Urinary bladder (tissue), 4 donors: ENCODE measurements around the gene IP6K1. TPM values are rescaled to one million over a fixed set of nuclear protein-coding genes. Genes with fewer than 3 reads are reported as not detected.
"Not testable (repeated sequence)": the region's sequence is repeated elsewhere in the genome, so short reads cannot be mapped to it uniquely, and the experiment has no call there.

Experiments used
- DNase-seq: peaks from one replicate; pipeline ENCODE4 v3.0.0-alpha.2; 2015; ENCODE audit errors: extremely low spot score
- H3K27ac ChIP-seq: one replicate; pipeline ENCODE4 v1.5.1; 2013; ENCODE audit warnings: low read depth, mild to moderate bottlenecking, moderate library complexity
- H3K36me3 ChIP-seq: one replicate; pipeline ENCODE4 v1.6.1; 2013; ENCODE audit warnings: mild to moderate bottlenecking, moderate library complexity; ENCODE audit not compliant: insufficient read depth
- H3K4me1 ChIP-seq: one replicate; pipeline ENCODE4 v1.6.1; 2013; ENCODE audit warnings: mild to moderate bottlenecking, moderate library complexity; ENCODE audit not compliant: insufficient read depth
- H3K4me3 ChIP-seq: one replicate; pipeline ENCODE4 v1.5.1; 2013; ENCODE audit warnings: low read depth, low read length
- WGBS: extraction: QIAGEN DNeasy Blood & Tissue Kit; methylation state at CpG from one replicate; pipeline ENCODE4 v1.1.7; 2013; 5-methylcytosine and 5-hydroxymethylcytosine counted together
- polyA plus RNA-seq: library from polyadenylated mRNA; stranded (reverse); fragments of 200-250 nt; gene quantifications from one replicate; pipeline ENCODE4 v1.2.3, GENCODE V29; 2013
- total RNA-seq: library from RNA; depleted of rRNA; stranded (reverse); fragments of >200 nt; gene quantifications from one replicate; pipeline ENCODE4 v1.2.3, GENCODE V29; 2014
- donor health status: healthy with polysubstance abuse.
- donor health status: healthy.

The IP6K1 gene
- total and polyA plus RNA-seq, 2 donors = 31.0 to 31.6 TPM

DNA sequence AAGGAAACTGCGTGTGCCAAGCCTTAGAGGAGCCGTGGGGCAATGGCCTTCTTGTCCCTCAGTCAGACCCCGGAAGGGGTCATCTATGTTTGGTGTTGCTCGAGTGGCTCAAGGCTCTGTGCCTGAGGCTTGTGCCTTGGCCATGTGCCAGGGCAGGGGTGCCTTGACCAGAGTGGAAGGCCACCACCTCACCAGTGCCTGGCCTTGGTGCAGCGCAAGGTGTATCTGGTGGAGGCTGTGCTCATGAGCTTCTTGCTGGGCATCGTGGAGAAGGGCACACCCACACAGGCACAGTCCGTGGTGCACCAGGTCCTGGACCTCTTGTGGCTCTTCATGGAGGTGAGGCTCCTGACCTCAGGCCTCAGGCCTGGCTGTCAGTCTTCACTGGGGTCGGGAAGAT lies 86.3 kb downstream of the IP6K1 start:
- WGBS = 81% methylated on average over 8 of the region's 8 CpGs
- no peak for DNase-seq
- Histone ChIP-seq H3K4me1 (no peaks in the 10 kb centered on the region), H3K27ac (no peak overlapping the region), H3K4me3 (no peak overlapping the region), H3K36me3 (no peaks in the 10 kb centered on the region)

DNA sequence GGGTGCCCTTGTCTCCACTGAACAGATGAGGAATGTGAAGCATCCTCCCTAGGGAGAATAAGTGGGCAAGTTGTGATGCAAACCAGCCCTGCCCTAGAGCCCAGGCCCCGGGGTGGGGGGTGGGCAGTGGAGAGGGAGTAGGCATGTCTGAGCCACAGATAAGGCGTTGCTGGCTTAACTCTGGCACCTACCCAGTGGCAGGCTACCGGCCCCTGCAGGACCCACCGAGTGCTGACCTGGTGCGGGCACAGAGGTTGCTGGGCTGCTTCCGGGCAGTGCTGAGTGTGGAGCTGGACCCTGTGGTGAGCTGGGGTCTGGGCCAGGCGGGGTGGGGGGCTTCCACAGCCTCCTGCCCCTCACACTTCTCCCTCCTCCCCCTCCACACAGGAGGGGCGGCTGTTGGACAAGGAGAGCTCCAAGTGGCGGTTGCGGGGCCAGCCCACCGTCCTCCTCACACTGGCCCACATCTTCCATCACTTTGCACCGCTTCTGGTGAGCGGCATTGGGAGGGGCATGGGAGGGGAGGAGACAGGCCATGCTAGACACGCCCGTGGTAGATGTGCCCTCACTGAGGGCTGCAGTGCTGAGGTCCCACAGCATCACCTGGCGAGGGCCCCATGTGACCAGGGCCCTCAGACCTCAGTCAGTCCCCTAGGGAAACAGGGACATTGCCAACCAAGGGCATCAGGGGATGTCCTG lies 86.9 kb downstream of the IP6K1 start:
- Histone ChIP-seq H3K4me1 (no peaks in the 10 kb centered on the region), H3K4me3 (no peak overlapping the region), H3K27ac (no peak overlapping the region), H3K36me3 (no peaks in the 10 kb centered on the region)
- DNase-seq = no peak
- 90% methylated on average over 16 of the region's 16 CpGs for WGBS

DNA sequence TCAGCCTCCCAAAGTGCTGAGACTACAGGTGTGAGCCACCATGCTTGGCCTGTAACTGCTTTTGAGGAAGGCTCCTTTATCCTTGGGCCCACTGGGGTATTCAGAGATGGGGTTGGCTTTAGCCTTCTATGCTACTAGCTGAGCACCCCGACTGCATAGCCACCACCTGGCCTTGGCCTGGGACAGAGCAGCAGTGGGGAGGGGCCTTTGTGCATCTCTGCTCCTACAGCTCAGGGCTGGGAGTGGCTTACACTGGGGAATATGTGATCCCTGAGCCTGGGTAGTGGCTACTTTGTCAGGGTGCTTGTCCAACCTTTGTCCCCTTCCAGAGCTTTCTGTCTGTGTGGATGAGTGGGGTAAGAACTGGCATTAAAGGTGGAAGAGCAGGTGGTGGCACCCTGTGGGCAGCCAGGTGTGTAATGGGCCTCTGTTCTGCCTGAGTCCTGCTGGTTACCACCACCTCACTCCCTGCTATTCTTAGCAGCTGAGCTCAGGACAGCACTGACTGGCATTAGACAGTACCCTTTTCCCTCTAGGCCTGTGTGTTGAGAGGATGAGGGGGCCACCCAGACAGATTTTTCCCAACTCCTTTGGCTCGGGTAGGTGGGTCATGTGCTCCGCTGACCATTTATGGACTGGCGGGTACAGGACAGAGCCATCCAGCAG lies 90.9 kb downstream of the IP6K1 start:
- DNase-seq = not testable (repeated sequence)

DNA sequence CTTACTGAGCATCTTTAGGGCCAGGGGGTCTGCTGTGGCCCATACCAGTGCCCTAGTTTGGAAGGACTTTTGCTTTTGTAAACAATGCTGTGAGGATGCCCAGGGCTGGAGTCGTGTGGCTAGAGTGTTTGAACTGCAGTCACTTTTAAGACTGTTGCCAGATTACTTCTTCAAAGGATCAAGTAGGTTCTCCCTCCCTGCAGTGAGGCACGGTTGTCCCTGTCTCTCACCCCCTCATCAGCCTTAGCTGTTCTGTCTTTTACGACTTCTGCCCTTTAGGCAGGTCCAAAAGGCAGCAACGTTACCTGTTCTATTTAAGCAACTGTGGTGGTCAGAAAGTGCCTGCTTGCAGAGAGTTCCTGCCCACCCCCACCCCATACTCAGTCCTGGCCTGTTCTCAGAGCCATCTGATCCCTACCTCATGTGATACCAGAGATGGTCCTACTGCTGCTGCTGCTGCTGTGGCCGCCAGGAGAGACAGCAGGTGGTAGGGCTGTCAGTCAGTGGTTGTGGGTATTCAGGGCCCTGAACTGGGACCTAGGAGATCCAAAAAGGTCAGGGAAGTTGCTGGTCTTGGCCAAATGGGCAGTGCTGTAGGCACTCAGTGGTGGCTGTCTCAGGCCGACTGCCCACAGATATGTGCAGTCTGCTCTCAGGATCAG lies 91.8 kb downstream of the IP6K1 start:
- H3K36me3 ChIP-seq, DNase-seq: not testable (repeated sequence)
- WGBS = 41% methylated on average over 6 of the region's 6 CpGs

More for the DNA sequence above, 90.9 kb downstream of the IP6K1 start:
- not testable (repeated sequence) for H3K4me3 ChIP-seq, H3K36me3 ChIP-seq, H3K27ac ChIP-seq, H3K4me1 ChIP-seq
- 83% methylated on average over 4 of the region's 4 CpGs for WGBS

DNA sequence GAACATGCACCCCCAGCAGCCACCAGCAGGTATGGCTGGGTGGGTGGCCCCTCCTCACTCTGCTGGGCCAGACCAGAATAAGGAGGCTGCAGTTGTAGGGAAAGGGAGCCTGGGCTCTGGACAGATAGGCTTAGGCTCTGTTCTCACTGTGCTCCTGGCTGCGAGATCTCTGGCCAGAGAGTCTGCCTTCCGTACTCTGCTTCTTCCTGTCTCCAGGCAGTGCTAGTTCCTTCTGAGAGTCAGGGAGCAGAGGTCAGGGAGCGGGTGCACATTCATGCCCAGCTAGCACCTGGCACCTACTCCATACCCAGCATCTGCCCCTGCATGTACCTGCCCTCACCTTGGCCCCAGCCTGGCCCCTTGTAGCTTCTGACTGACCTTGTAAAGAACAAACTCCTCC lies 94.9 kb downstream of the IP6K1 start:
- DNase-seq, H3K27ac ChIP-seq, H3K36me3 ChIP-seq, H3K4me1 ChIP-seq, H3K4me3 ChIP-seq: not testable (repeated sequence)
- WGBS = 88% methylated on average over 3 of the region's 3 CpGs

More for the DNA sequence above, 91.8 kb downstream of the IP6K1 start:
- not testable (repeated sequence) for H3K27ac ChIP-seq, H3K4me3 ChIP-seq, H3K4me1 ChIP-seq

DNA sequence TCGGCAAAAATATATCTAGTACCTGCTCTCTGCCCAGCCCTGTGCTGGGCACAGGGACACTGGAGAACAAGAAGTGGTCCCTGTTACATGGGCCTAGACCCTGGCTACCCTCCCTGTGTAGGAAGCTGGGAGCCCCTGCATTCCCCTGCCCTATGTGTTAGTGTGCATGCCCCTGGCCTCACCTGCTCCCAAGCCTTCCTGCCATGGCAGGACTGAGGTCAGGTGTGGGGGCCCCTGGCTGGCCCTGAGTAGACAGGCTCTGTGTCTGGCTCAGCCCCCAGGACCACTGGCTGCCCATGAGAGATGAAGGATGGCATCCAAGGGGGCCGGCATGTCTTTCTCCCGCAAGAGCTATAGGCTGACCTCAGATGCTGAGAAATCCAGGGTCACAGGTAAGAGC lies 95.5 kb downstream of the IP6K1 start:
- not testable (repeated sequence) for H3K4me1 ChIP-seq, H3K4me3 ChIP-seq, DNase-seq, H3K27ac ChIP-seq, H3K36me3 ChIP-seq
- 97% methylated on average over 3 of the region's 3 CpGs for WGBS

DNA sequence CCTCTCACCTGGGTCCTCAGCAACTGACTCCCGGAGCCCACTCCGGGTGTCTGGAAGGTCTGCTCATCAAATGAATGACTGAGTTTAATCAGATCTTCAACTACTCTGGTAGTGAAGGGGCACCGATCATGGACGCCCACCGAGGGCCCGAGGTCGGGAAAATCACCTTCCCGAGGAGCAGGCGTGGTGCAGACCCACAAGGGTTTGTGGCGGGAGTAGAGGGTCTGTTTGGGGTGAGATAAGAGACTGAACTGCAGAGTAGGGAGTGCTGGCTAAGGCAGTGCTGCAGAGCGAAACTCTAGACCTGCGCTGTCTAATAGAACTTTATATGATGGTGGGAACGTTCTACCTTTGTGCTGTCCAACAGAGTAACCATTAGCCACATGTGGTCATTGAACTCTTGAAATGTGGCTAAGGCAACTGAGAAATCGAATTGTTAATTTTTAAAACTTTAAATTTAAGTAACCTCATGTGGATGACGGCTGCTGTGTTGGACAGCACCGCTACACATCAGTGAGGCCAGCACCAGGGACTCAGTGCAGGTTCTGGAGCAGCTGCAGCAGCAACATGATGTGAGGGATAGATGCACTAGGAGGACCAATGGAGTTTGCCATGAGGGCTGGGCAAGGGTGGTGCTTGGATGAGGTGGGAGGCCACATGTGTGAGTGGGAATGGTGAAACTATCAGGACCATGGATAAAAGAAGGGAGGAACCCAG lies 96.3 kb downstream of the IP6K1 start:
- not testable (repeated sequence) for H3K36me3 ChIP-seq, H3K4me1 ChIP-seq, DNase-seq, H3K27ac ChIP-seq
- WGBS = 7% methylated on average over 16 of the region's 16 CpGs
- H3K4me3 ChIP-seq = peak overlapping the region; percentile 78

DNA sequence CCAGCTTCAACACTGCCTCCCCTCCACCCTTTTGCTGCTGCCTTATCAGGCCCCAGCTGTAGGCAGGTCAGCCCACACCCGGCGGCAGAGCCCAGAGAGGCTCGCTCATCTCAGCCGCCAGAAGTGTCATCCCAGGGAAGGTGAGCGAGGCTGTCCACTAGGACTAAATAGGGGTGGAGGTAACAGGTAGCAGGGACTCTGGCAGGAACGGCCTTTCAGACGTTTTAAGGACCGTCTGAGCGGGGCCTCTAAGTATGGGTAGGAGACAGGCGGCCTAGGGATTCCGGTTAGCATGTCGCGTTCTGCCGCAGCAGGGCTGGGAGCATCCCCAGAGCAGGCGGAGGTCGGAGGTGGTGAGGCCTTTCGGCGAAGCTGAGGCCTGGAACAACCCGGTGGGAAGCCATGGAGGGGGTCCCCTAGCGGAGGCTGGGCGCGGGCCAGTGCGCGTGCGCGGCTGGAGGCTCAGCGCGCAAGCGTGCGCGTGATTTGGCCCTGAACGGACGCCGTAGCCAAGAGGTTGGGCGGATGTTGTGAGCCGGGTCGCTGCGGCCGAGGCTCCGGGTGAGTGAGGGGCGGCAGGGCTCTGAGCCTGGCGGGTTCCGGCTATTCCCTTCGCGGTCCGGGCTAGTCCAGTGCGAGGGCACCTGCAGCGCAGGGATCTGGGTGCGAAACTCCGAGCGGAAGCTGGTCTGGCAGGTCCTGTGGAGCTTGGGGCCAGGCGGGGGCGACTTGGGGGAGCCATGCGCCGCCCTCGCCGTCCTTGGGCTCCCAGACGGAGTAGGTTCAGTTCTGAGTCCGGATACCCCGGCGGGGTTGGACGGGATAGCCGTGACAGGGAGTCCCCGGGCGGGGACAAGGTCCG lies 97.1 kb downstream of the IP6K1 start, which contains the start of the genes MST1 and RNF123:
MST1 (minus strand) TSS at position 429 of the 862 bp plus-strand sequence. CDS start 783 bp downstream, outside the sequence.
RNF123 (plus strand) TSS at position 512 of the 862 bp plus-strand sequence. CDS start 1,609 bp downstream, outside the sequence.
- WGBS = 2% methylated on average over 66 of the region's 66 CpGs
- DNase-seq = peak; percentile 72
- H3K36me3 ChIP-seq = no peaks in the 10 kb centered on the region
- H3K4me1 ChIP-seq = no peaks in the 10 kb centered on the region
- peak within 1 kb of the TSS; percentile 3 for H3K27ac ChIP-seq
- H3K4me3 ChIP-seq = peak within 1 kb of the TSS; percentile 78

DNA sequence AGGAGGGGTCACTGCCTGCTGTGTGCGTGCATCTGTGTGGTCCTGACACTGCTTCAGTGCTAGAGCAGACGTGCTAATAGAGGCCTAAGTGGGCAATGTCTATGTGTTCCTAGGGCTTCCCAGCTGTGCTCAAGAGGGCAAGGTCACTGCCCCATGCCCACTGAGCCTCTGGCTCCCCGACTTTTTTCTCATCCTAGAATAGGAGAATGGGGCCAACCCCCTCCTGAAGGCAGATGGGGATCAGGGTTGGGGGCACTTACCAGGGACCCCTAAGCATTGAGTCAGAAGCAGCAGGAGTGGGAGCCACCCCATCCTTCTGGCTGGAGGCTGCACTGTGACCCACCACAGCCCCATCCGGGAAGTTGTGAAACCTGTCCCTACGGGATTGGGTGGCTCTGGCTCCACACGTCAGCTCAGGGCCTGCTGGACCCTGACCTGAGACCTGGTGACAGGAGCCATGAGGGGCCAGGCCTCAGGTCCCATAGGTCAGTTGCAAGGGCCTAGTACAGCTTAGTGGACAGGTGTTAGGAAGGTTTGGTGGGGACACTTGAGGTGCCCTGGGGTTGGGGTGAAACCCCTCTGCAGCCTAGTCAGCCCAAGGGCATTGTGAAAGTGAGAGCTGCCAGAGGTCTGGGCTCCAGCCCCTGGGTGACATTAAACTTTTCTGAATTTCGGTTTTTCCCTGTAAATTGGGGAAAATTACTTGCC lies 97.8 kb downstream of the IP6K1 start:
- not testable (repeated sequence) for H3K4me1 ChIP-seq, H3K27ac ChIP-seq, DNase-seq, H3K36me3 ChIP-seq
- H3K4me3 ChIP-seq = peak overlapping the region; percentile 78
- WGBS = 78% methylated on average over 7 of the region's 7 CpGs

DNA sequence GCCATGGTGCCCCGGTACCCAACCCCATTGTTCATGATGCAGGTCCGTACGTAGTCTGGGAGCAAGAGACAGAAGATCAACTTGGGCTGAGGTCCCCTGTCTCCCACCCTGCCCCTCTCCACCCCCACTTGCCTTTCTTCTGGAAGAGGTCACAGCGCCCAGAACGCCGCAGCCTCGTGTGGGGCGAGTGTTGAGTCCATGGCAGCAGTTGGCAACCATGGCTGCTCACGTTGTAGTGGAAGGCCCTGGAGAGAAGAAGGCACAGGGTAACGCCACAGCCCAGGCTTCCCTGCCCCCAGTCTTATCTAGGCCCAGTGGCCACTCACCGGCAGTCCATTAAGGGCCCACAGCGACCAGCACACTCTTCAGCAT lies 98.9 kb downstream of the IP6K1 start:
- not testable (repeated sequence) for H3K4me1 ChIP-seq, DNase-seq, H3K36me3 ChIP-seq, H3K27ac ChIP-seq, H3K4me3 ChIP-seq
- 89% methylated on average over 12 of the region's 12 CpGs for WGBS

DNA sequence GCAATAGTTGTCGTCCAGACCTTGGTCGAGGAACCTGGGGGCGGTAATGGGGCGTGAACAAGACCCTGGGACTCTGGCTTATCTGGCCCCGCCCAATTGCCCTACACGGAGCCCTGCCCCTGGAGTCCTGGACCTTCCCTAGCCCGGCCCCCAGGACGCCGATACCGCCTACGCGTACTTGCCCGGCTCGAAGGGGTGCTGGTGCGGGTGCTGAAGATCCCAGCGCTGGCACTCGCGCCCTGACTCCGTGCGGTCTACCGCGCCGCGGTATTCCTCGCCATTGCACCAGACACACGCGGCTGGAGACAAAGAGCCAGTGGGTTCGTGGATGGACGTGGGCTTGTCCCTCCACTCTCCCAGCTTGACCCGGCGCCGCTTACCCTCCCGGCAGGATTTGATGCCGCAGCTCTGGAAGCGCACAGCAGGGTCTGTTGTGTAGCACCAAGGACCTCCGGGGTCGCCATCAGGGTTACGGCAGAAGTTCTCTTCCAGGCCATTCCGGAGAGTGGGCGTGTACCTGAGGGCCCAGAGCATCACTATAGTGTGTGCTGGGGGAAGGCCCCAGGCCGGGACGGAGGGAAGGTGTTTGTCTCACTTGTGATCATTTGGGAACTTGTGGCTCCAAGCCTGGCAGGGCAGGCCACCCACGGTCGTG lies 99.4 kb downstream of the IP6K1 start:
- not testable (repeated sequence) for H3K4me3 ChIP-seq, H3K36me3 ChIP-seq, H3K4me1 ChIP-seq, DNase-seq, H3K27ac ChIP-seq
- 8% methylated on average over 44 of the region's 44 CpGs for WGBS

DNA sequence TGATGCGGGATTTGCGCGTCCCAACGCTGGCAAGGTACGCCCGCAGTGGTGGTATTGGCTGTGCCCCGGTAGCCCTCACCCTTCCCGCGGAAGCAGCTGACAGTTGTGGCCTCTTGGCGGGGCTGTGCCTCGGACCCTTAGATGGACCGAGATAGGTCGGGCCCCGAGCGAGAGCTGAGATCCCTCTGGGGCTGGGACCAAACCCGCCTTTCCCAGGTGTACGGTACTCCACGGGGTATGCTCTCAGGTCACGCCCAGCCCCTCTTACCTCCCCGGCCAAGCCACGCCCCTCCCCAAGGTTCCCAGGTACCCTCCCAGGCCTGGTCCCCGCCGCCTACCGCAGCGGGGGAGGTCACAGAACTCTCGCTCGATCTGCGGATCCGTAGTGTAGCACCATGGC lies 100.0 kb downstream of the IP6K1 start:
- H3K36me3 ChIP-seq, H3K27ac ChIP-seq, DNase-seq, H3K4me1 ChIP-seq: not testable (repeated sequence)
- peak overlapping the region; percentile 20 for H3K4me3 ChIP-seq
- WGBS = 3% methylated on average over 25 of the region's 29 CpGs
